Measurements from ENCODE around the gene FZR1.

The FZR1 gene

DNA sequence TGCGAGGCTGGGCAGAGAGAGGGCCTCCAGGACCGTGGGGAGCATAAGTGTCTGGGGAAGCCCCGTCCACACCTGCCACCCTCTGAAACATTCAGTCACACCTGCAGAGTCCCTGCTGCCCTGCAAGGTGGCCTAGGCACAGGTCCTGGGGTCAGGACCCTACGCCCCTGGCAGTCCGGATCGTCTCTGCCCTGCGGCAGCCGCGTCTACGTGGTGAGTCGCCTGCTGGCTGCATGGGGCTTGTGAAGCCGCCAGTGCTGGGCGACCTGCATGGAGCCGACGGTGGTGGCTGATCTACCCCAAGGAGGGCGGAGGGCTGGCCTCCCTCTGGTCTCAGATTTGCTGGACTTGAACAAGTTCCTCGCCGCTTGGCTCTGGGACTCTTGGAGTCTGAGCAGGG lies 13.0 kb downstream of the FZR1 start:
- no peak for TF ChIP-seq CTCF (conservative IDR thresholded peaks at IDR 0.05; ENCODE audit: low read length)

DNA sequence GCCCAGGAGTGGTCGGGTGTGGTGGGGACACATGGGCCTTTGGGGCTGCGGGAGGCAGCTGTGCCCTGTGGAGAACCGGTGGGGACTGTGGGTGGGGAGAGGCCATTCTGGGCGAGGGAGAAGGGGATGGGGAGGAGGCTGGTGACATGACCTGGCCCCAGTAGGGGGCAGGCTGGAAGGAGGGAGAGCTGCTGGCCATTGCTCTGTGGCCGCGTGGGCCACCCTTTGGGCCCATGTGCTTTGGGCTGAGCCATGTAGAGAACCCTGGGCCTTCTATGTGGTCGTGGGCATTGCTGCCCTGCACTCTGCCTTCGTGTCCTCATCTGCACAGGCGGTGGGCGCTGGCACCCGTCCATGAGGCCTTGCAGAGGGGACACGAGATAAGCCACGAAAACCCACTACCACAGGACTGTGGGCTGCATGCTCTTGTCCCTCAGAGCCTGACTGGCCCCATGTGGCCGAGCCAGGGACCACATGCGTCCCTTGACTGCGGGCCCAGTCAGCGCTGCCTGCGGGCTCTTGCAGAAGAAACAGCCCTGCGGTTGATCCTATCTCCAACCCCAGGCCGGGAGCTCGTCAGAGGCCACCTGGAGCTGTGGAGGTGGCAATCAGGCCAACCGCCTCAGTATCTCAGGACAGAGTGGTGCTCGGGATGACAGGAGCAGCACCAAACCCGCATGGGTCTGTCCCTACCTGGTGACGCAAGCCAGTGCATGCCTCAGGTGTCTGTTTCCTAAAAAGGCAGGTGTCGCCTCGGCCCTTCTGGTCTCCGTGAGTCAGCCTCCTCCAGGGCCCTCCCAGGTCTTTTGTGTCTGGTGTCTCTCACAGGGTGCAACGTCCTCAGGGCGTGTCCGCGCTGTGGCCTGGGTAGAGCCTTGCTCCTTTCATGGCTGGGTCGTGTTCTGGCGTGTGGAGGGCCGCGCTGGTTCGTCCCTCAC lies 14.3 kb downstream of the FZR1 start:
- no peak for DNase-seq (ENCODE audit: low read depth)
- TF ChIP-seq CTCF (conservative IDR thresholded peaks at IDR 0.05; ENCODE audit: low read length) = no peak
- no peak overlapping the region for H3K4me3 ChIP-seq (ENCODE audit: low read length)

More for the DNA sequence above, 13.0 kb downstream of the FZR1 start:
- DNase-seq (ENCODE audit: low read depth) = no peak
- no peak overlapping the region for H3K4me3 ChIP-seq (ENCODE audit: low read length)

DNA sequence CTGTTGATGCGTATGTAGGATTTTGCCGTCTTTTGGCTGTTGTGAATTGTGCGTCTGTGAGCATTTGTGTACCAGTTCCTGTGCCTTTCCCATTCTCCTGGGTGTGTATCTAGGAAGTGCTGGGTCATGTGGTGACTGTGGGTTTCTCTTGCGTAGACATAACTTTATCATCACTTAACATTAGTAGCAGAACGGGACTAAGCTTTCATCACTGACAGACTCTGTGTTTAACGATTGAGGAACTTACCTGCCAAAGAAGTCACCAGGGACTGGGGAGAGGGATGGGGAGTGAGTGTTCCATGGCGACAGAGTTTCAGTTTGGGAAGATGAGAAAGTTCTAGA lies 15.0 kb downstream of the FZR1 start:
- TF ChIP-seq CTCF (conservative IDR thresholded peaks at IDR 0.05; ENCODE audit: low read length) = no peak

GRCh38 chr19:3522421-3523360 lies 16.6 kb downstream of the FZR1 start:
- DNase-seq (ENCODE audit: low read depth) = no peak
- TF ChIP-seq CTCF (conservative IDR thresholded peaks at IDR 0.05; ENCODE audit: low read length) = no peak
- H3K4me3 ChIP-seq (ENCODE audit: low read length) = no peak overlapping the region

More for the DNA sequence above, 15.0 kb downstream of the FZR1 start:
- H3K4me3 ChIP-seq (ENCODE audit: low read length) = no peak overlapping the region
- DNase-seq (ENCODE audit: low read depth) = no peak

- no peak for TF ChIP-seq CTCF (conservative IDR thresholded peaks at IDR 0.05; ENCODE audit: low read length)
- no peak overlapping the region for H3K4me3 ChIP-seq (ENCODE audit: low read length)
- DNase-seq (ENCODE audit: low read depth) = no peak
These were observed 17.4 kb downstream of the FZR1 start for GRCh38 chr19:3523361-3524077.

DNA sequence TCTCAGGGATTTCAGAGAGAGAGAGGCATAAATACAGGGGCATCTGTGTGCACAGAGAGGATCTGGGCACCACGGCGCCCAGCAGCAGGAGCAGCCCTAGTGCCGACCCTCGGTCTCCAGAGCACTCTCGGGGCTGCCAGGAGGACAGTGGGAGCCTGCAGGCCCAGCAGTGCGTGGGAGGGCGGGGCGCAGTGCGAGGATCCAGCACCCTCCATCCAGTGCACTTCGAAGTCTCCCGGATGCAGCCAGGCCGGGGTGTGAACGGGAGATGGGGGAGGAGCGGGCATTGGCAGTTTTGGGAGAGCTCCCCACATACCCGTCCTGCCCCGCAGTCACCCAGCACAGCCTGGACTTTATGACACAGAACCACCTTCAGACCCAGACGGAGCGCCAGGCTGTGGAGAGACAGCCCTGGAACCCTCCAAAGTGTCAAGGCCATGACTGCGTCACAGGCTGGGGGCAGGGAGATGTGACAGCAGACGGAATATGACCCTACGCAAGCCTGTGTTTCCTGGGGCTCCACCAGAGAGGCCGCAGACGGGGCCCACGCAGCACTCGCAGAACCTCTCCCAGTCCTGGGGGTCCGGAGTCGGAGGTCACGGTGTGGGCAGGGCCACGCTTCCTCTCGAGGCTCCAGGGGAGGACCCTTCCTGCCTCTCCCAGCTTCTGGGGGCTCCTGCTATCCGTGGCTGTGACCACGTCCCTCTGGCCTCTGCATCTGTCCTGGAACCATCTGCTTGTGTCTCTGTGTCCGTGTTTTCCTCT lies 18.1 kb downstream of the FZR1 start:
- no peak for TF ChIP-seq CTCF (conservative IDR thresholded peaks at IDR 0.05; ENCODE audit: low read length)
- DNase-seq (ENCODE audit: low read depth) = no peak
- H3K4me3 ChIP-seq (ENCODE audit: low read length) = no peak overlapping the region
